SW 1271 (cell line): ENCODE measurements around the gene SATB1.
"Not testable (repeated sequence)": the region's sequence is repeated elsewhere in the genome, so short reads cannot be mapped to it uniquely, and the experiment has no call there.

Source experiments
- DNase-seq, 2 experiments: peaks; one replicate each; lab custom pipeline; 2025; lab: John Stamatoyannopoulos, UW

SATB1 gene

GRCh38 chr3:18351823-18352744 lies 73.1 kb downstream of the SATB1 start:
- DNase-seq = no peak

DNA sequence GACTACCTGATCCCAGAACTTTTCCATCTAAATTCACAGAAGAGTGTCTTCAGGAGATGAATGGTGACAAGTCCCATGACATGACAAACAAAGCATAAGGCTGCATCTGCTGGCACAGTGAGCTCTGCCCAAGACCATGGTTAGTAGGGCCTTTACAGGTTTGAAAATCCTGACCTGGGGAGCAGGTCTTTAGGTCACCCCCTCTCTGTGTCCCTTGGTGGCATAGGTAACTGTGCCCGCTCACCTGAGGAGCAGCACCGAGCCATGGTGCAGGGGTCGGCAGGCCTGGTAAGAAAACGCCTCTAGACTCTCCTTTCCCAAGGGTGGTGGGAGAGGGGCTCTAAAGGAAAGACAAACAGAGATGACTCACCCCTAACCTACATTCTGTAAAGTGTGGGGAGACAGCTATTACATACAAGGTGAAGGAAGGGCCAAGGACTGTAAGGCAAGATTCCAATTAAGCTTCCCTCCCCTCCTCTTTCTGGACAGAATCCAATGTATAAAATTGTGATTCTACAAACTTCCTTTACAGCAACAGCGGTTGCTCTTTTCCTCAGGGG lies 74.0 kb downstream of the SATB1 start:
- DNase-seq = no peak

DNA sequence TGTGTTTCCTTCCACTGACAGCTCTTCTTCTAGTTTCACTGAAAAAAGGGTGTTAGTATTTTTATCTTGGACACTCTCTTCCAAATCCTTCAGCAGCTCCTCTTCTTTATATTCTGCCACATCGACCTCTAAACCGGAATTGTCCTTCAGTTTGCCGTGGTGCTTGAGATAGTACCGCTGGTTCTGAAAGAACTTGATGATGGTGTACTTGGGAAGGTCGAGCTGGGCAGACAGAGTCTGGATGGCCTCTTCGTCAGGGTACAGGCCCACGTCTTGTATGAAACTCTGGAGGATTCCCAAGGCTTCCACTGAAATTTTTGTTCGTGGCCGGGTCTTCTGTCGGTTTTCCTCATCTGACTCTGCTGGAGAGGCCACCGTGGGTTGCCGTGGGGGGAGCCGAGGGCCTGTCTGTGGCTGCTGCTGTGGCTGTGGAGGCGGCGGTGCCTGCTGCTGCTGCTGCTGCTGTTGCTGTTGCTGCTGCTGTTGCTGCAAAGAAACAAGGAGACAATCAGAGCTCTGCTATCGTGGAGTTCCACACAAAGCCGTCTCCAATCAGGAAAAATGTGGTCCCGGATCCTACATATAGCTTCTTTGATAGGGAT lies 75.8 kb downstream of the SATB1 start:
- no peak for DNase-seq

GRCh38 chr3:18346097-18346496 lies 79.0 kb downstream of the SATB1 start:
- DNase-seq = no peak

DNA sequence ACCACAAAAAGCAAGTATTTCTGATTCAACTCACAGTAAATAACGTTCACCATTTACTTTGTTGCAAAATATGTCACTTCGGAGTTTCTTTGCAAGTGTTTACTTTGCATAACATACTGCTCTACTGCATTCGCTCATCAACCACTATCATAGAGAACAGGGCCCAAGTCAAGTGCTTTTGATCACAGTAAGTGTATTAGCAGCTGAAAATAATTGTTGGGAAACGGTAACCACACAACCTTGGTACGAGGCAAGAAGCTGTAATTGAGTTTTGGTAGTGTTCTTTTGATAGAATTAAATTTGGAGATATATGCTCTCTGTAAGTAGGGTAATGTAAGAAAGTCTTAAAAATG lies 80.1 kb downstream of the SATB1 start:
- no peak for DNase-seq

DNA sequence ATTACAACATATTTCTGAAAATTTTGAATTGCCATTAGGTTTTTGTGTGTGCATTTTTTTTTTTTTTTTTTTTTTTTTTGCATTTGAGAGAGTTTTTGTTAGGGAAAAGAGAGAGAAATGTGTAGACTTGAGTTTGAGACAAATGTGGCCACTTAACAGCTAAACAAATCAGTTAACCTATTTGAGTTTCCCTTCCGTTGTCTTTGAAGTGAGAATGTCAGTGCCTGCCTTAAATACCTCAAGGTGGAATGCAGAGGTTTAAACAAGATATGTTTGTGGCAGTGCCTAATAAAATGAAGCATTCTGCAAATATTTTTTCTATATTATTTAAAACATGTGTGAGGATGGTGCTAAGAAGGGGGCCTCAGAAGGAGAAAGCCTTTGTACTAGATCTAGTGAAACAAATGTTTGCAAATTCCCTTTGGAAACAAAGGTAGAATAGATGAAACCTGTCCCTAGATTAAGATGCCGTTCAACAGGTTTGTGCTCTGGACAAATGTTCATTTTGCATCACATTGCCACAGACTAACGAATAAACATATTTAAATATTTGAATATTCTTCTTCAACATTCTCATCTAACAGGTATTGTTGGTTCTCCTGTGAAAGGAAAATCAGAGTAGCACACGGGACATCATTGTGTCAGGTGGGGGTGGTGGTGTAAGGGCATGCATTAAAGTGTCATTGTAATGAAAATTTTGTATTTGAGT lies 80.7 kb downstream of the SATB1 start:
- DNase-seq = no peak

- no peak for DNase-seq
Measured at GRCh38 chr3:18343809-18344208, 81.3 kb downstream of the SATB1 start.

DNA sequence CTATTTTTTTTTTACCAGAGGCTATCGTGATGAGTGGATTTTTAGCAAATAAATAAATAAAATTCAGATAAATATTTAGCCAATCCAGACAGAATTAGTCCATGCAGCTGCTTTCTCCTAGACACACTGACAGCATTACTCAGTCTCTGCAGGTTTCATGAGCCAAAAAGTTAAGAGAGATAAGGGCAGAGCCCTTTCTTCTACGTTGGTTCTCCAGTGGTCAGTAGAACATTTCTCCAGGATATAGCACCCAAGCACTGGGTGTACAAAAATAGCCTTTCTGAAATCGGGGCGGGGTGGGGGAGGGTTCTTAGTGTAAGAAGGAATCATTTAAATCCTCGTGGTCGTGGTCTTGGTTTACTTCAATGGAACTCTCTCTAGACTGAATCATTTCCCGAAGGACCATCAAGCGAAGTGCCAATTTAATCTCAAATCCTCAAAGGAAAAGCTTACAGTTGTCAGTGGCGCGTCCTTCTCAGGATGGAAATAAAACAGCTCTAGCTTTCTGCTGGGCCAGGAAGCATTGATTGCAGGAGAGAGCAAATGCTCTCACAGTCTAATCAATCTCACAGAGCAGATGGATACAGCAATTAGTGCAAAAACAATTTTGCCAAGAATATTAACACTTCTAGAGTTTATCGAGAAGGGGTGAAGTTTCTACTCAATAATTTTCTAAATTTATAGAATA lies 86.2 kb downstream of the SATB1 start:
- no peak for DNase-seq

- DNase-seq = no peak
Measured at GRCh38 chr3:18337231-18337630, 87.9 kb downstream of the SATB1 start.

DNA sequence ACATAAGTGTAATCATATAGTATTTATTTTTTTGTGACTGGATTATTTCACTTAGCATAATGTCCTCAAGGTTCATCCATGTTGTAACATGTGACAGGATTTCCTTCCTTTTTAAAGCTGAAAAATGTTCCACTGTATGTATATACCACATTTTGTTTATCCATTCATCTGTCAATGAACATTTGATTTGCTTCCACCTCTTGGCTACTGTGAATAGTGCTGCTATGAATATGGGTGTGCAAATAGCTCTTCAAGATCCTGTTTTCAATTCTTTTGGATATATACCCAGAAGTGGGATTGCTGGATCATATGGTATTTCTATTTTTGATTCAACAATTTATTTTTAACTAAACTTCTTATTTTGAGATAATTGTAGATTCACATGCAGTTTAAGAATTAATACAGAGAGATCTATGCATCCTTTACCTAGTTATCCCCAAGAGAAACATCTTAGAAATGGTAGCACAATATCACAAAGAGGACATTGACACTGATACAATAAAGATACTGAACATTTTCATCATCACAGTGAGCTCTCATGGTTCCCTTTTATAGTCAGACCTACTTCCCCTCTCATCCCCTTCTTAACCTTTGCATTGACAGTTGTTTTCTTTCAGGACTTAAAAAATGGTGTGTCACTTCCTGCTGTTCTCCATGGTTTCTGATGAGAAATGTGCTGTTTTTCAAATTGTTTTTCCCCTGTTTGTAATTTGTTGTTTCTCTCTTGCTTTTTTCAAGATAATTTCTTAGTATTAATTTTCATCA lies 90.1 kb downstream of the SATB1 start:
- no peak for DNase-seq

GRCh38 chr3:18330772-18331441 lies 94.2 kb downstream of the SATB1 start:
- not testable (repeated sequence) for DNase-seq

DNA sequence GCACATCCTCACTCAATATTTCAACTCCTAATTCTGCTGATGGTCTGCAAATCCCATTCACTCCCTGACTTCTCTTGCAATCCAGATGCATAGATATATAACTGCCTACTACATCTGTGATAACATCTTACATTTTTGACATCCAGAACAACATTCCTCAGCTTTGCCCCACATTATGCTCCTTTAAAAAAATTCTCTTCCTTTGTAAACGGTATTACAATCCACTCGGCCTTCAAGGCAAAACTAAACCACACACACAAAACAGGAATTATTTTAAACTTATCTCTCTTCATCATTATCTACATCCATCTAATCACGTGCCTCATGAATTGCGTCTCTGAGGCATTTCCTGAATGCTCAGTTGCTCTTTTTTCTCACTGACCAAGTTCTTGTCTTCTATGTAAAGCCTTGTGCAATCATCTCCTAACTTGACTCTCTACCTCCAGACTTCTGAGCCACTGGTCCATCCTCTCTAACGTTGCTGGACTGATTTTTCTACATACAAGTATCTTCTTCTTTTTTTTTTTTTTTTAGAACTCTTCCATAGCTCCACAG lies 117.0 kb downstream of the SATB1 start:
- DNase-seq = no peak

DNA sequence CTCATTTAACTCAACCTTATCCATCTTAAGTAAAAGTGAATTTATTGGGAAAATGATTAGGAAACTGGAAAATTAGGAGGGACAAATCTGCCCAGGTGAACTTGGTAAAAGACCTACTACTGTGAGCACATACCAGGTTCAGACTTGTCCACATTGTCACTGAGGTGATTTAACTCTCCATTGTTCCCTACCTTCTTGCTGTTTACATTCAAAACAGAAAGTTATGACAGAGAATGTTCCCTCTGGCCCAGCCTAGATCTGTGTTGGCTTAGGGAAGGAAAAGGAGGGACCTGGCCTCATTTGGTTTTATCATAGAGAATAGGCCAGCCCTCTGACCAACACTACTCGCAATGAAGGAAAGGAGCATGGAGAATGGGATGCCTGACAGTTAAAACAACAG lies 117.6 kb downstream of the SATB1 start:
- no peak for DNase-seq

GRCh38 chr3:18302517-18302916 lies 122.6 kb downstream of the SATB1 start:
- no peak for DNase-seq

DNA sequence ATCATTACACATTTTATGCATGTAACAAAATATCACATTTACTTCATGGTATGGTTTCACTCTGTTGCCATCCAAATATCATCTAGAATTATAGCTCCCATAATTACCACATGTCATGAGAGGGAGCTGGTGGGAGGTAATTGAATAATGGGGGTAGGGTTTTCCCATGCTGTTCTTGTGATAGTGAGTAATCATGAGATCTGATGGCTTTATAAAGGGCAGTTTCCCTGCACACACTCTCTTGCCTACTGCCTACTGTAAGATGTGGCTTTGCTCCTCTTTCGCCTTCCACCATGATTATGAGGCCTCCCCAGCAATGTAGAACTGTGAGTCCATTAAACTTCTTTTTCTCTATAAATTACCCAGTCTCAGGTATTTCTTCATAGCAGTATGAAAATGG lies 123.4 kb downstream of the SATB1 start:
- DNase-seq = no peak

DNA sequence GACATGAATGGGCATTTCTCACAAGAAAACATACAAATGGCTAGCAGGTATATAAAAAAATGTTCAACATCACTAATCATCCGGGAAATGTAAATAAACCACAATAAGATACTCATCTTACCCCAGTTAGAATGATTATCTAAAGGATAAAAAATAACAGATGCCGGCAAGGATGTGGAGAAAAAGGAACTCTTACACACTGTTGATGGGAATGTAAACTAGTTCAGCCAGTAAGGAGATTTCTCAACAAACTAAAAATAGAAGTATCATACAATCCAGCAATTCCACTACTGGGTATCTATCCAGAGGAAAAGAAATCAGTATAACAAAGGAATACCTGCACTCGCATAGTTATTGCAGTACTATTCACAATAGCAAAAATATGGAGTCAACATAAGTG lies 124.2 kb downstream of the SATB1 start:
- no peak for DNase-seq

GRCh38 chr3:18297126-18297525 lies 128.0 kb downstream of the SATB1 start:
- no peak for DNase-seq
